GM12872 (cell line): ENCODE results near the gene LSAMP.

ENCODE experiments used
- TF ChIP-seq, protein P1 (sequence below): IDR thresholded peaks from 3 replicates; pipeline ENCODE4 v1.5.1; 2011; ENCODE audit warnings: low read depth, mild to moderate bottlenecking, low read length, moderate library complexity; ENCODE audit not compliant: insufficient read depth

The LSAMP gene

DNA sequence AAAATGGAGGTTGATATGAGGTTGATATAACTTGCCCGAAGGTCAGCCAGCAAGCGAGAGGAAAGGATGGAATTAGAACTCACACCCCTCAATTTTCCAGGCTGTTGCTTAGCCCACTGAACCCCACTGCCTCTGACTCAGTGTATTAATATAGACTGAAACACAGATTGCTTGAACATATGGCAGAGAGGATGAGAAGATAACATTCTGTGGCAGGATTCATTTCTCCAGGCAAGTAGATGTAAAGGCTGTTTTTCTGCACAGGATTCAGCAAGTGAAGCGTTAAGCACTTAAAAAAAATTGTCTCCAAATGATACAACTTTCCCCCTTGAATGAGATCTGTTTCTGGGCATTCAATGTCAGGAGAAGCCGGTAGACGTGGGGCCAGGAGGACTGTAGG is 486.8 kb downstream of the LSAMP start:
- TF ChIP-seq, protein P1, sequence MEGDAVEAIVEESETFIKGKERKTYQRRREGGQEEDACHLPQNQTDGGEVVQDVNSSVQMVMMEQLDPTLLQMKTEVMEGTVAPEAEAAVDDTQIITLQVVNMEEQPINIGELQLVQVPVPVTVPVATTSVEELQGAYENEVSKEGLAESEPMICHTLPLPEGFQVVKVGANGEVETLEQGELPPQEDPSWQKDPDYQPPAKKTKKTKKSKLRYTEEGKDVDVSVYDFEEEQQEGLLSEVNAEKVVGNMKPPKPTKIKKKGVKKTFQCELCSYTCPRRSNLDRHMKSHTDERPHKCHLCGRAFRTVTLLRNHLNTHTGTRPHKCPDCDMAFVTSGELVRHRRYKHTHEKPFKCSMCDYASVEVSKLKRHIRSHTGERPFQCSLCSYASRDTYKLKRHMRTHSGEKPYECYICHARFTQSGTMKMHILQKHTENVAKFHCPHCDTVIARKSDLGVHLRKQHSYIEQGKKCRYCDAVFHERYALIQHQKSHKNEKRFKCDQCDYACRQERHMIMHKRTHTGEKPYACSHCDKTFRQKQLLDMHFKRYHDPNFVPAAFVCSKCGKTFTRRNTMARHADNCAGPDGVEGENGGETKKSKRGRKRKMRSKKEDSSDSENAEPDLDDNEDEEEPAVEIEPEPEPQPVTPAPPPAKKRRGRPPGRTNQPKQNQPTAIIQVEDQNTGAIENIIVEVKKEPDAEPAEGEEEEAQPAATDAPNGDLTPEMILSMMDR = no peak

DNA sequence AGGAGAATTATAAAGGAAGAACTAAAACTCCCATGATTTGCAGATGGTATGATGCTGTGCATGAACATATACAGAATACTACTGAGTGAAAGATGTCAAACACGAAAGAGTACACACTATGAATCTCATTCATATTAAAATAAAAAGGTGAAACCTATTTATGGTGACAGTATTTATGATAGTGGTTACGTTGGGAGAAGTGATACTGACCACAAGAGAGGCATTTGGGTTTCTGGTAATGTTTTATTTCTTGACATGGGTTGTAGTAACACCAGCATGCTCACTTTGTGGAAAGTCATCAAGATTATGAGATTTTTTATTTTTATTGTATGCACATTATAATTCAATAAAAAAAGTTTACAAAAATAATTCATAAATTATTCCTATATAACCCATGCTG is 498.0 kb downstream of the LSAMP start:
- TF ChIP-seq, protein P1 = no peak

DNA sequence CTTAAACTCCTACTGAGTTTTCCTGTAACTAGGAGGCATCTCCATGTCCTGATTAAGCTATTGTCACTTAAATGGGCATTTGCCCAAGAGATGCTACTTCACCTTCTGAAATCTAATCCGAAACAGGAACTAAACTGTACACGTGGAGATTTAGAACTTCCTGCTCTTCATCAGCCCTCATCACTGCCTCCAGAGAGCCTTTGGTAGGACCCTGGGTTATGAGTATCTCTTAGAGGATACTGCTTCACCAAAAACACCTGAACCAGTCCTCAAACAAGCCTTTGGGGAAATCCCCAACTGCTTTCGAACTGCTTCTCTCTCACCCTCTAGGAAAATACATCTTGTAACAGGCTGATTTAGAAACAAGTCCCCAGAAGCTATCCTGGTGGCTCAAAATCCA is 501.7 kb downstream of the LSAMP start:
- TF ChIP-seq, protein P1 = no peak

DNA sequence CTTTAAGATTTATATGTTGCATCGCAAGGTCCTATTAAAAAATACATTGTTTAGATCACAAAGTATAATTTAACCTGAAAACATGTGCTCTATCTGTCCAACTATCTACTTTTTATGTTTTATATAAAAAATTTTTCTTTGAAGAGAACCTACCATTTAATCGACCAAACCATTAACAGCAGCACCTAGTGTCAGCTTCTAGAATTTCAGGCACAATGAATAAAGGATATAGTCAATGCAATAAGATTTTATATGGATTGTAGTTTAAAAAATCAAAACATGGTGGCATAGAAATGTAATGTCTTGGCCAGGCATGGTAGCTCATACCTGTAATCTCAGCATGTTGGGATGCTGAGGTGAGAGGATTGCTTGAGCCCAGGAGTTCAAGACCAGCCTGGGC is 508.2 kb downstream of the LSAMP start:
- TF ChIP-seq, protein P1 = peak; percentile 28; the same call in 1 of the 3 replicates

DNA sequence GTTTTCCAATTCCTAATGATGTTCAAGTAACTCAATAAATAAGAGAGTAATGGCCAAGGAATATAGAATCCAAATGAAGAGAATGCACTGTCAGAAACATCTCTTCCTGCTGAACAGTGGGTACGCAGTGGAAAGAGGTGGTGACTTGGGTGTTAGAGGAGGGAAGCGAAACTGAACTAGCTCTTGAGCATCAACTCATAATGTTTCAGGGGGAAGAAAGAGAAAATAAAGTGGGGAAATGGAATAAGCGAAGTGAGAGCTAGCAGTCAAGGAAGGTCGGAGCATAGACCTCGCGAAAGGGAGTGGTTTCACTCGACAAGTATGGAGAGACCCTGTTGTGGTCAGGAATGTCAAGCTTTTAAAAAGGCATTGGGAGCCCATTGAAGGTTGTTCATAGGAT is 512.5 kb downstream of the LSAMP start:
- TF ChIP-seq, protein P1 = no peak

DNA sequence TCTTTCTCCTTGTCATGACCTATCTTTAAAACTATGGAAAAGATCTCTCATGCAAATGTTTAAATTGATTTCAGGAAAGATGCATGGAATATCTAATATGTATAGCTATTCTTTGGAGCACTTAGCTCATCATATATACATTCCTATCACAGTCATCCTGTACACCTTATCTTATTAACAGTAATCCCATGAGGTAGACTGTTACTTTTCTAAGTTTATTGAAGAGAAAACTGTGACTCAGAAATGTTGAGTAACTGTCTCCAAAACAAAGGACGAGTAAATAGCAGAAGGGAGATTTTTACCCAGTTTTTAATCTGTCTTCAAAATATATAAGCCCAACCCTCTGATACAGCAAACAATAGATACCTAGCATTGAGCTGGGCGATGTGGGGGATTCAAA is 513.7 kb downstream of the LSAMP start:
- TF ChIP-seq, protein P1 = no peak

DNA sequence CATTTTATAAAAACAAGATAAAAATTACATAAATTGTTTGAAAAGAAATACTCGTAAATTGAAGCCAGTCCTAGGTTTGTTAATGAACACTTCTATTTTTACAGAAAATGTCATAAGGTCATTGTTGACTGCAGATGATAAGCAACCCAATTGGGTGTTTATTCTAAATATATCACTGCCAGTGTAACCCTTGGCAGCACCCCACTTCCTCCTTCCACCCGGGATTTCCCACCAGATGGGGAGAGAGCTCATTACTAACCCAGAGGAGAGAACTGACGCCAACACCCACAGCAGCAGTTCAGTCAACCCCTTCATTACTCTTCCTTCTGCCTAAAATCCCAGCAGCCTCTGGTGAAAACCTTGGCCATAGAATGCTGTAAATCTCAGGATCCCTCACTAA is 514.4 kb downstream of the LSAMP start:
- TF ChIP-seq, protein P1 = no peak

DNA sequence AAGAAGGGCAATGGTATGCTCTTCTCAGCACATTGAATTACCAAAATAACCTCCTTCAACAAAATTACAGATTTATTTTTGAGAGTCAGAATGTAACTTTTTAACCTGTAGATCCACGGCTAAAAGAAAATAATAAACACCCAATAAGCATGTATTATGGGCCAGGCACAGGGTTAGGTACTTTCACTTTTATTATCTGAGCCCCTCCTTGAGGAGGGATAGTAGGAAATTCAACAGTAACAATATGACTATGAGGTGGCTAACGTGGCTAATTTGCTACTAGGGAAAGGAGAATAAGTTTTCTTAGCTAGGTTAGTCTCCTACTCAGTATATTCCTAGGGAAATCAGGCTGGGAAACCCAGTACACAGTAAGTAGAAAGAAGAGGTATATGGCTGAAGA is 515.1 kb downstream of the LSAMP start:
- TF ChIP-seq, protein P1 = no peak
